Stimulated activated CD8-positive, alpha-beta memory T cell treated with anti-CD3 and anti-CD28 coated beads, Interleukin-12 subunit alpha, Interleukin-12 subunit beta, amount 100 ng/mL, for 4 hours (primary cell): ENCODE data around the gene TLX2.
A peak's percentile ranks its signal among the peaks of the same experiment; 100 is the strongest.

ENCODE experiments used
- DNase-seq: peaks from one replicate; pipeline ENCODE4 v3.0.0-alpha.2; 2020; ENCODE audit warnings: low read depth

The TLX2 gene

DNA sequence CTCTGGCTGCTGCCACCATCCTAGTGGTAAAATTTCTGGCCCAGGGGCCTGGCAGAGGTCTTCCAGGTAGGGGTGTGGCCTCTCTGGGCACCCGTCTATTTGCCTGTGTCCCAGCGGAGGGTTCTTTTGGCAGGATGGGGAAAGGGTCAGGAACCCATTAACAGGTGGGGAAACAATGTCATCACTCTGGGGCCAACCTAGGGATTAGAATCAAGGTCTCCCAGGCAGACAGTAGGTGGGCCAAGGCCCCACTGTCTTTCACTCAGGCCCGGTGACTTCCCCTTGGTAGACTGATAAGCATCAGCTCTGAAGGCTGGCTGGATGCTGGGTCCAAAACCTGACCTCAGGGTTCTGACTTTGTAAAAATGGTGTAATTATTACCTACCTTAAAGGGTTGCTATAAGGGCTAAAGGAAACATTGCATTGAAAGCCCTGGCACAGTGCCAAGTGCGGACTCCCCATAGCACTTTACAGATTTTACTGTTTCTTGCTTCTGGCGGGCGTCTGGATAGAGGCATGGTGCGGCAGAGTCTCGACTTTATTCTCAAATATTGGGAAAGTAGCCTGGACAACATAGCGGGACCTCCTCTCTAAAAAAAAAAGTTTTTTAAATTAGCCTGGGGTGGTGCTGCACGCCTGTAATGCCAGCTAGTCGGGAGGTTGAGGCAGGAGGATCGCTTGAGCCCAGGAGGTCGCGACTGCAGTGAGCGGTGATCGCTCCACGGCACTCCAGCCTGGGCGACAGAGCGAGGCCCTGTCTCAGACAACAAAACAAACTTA, 17.1 kb upstream of the TLX2 start:
- DNase-seq = no peak

DNA sequence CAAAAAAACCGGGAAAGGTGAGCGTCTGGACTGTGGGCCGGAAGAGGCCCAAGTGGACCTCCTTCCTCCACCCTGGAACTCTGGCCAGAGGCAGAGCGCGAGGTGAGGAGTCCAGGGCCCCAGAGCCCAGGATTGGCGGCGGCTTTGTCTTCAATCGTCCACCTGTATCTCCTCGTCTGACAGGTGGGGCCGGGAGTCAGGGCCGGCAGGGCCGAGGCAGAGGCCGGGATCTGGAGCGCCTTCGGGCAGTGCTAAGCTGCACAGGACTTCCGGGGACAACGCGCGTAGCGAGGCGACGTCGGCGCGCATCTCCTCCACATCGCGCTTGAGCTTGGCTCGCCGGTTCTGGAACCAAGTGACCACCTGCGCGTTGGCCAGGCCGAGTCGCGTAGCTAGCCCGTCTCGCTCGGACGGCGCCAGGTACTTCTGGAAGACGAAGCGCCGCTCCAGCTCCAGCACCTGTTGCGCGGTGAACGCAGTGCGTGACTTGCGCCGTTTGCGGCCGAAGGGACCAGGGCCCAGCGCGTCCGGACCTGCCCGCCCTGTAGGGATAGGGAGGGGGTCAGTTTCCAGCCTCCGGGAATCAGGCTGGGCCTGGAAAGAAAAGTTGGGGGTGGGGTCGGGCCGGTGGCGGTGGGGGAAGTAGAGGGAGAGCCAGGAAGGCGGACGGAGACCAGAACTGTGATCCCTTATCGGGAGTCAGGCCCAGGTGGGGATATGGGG, 16.3 kb upstream of the TLX2 start:
- DNase-seq = no peak

DNA sequence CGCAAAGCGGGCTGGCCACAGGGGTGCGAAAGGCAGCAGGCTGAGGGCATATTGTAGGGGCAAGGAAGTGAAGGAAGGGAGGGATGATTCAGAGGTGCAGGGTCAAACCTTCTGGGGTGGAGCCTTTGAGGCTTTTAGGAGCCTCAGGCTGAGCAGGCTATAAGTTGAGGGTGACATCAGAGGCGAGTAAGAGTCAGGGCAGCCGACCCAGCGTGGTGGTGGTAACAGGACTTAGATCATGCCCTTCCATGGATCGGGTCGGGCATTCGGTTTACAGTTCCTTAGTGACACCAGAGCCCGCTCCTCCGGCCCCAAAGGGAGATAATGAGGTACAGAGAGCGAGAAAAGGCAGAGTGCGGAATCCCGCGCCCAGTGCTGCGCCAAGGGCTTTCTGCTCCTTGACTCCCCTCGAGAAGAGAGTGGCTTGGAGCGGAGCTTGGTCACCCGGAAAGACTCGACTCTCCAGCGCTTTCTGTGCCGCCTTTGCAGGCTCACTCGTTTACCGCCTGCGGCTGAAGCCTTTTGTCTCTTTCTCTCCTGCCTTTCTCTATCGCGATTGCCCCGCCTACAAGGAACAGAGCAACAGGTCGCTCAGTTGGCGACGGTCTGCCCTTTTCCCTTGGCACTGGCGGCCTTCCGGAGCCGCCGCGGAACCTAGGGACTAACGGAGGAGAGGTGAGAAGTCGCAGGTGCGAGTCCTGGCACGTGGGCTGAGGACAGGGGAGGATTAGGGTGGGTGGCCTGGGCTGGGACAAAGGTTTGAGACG, 15.6 kb upstream of the TLX2 start:
- DNase-seq = no peak

DNA sequence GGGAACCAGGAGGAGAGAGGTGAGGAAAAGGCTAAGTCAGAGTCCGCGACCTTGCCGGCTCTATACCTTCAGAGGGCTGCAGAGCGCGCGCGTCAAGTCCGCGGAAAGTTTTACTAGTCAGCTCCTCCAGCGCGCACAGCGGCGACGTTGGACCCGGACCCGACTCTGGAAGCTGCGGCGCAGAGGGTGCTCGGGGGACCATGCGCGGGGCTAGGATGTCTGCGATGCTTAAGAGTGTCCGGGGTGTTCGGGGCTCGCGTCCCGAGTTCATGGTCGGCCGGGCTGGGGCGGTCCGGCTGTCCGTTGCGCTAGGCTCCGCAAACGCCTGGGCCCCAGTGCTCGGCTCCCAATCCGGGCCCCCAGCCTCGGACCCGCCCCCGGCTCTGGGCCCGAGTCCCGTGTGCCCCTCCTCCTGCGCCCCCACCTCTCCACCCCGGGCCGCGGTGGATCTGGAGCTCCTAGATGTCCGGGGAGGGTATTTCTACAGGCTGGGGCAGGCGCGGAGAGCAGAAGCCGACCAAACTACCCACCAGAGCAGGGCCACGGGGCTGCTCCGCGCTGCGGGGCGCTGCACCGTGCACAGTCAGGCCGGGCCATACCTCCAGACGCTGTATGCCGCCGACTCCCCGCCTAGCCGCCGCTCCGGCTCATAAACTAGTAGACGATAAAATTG, 14.8 kb upstream of the TLX2 start, which contains the start of gene LBX2:
Gene LBX2, minus strand, starts transcription at position 337 of the 673 bp plus-strand sequence. Its CDS starts 66 bp downstream, at position 271.
- no peak for DNase-seq

DNA sequence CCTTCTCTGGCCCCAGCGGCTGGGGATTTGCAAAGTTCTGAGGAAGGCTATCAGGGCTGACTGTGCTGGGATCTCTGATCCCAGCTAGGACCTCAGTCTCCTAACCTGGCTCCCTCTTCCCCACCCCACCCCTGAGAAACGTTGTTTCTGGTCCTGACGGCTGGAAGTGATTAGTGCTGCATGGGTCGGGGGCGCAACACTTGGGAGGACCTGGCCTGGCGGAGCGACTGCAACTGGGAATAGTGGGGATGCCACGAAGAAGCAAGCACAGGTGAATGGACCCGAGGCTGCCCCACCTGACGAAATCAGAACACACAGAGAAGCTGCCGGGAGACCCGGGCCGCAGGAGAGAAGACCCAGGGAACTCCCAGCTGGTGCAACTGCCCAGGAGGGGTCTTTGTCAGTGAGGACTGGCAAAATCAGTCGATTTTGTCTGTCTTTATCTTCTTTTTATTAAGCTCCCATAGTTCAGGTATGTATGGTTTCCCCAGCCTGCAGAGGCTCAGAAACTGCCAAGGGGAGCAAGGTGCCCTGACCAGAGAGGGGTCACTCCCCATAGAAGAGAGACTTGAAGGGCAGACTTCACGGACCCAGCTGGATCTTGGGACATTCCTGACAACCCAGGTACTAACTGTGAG, 14.2 kb upstream of the TLX2 start:
- DNase-seq = no peak

DNA sequence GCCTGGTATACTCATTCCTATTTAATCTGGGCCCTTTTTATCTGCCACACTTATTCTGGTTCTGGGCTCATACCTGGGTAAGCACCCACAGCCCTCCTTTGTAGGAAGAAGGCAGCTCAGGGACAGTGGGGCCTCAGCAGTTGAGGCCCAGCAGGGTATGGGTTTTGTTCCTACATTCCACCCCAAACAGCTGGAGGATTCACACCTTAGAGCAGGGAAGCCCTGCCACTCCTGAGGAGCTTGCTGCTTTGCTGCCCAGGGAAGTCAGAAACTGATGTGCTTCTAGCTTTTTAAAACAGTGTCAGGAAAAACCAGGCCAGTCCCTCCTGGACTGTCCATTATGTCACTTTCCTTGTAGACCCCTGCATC, 13.7 kb upstream of the TLX2 start:
- DNase-seq = no peak

DNA sequence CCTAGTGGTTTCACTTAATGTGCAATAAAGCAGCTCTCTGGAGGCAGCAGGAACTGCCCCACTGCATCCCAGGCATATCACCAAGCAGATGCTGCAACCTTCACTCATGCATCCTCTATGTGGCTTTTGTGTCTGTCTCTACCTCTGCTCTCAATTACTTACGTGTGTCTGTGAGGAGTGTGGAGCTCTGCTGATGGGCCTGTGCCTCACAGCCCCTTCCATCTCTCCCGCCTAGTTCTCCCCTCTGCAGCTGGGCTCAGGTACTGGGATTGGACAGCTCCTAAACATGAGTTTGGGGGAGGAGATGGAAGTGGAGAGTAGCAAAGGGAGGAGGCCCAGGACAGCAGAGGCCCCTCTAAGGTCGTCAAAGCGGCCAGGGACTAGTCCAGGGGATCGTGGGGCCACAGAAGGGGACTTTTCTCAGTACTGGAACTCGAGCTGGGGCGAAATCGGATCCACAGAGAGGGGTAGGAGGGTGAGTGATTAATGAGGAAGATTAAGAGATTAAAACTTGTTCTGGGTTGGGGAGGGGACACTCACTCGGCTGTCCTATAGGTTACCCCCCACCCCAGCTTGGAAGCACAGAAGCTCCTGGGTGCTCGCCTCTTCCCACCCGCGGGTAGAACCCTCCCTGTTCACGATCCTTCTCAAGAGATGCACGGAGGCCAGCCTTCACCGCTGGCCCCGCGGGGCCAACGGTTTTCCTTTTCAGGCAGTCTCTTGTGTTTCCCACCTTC, 12.7 kb upstream of the TLX2 start:
- no peak for DNase-seq

DNA sequence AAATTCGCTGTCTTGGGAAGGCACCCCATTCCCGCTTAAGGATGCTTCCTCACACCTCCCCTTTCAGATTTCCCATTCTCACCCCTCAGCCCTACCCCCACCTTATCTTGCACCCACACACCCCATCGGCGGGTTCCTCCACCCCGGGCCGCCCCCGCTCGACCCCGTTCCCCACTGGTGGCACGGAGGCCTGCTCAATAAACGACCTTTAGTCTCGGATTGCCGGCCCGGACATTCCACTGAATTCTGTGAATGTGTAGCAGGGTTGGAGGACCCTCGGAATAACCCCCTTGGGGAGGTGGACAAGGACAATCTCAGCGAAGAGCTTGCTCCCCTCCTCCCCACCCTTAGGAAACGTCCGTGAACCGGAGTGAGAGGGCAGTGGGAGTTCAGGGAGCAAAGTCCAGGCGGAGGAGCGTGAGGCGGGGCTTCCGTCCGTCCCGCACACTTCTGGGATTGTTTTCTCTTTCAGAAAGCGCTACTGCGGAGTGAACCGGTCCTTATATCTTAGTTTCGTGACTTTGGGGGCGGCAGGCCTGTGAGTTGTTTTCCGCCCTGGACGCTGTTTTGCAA, 12.0 kb upstream of the TLX2 start:
- no peak for DNase-seq

DNA sequence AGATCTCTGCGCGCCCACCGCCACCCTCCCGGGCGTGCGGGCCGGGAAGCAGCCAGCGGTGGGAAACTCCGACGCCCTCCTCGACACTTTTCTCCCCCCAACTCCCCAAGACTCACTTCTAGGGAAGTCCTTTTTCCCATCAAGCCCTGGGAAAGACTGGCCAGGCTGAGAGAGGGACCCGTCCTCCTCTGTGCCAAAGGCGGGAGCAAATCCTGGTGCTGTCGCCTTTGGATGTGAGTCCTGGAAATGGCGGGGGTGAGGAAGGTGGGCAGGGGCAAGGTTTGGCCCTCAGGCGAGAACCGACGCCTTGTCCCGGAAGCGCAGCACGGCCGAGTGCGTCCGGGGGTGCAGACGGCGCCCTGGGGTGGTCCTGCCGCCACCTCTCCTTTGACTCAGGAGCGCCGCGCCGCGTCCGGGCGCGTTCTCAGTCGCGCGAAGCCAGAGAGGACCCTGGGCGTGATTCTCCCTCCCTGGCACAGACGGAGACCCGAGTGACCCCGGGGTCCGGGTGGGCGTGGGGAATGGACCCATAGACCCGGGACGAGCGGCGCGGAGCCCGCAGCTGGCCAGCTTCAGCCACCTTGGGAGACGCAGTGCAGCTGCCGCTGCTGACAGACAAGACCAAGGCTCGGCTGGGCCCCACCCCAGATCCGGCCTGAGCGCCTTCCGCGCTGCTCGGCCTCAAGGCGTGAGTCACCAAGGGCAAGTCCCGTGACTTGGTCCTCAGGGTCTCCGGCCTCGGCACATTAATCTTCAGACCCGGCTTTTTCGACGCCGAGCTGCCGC, 11.3 kb upstream of the TLX2 start:
- DNase-seq = no peak

DNA sequence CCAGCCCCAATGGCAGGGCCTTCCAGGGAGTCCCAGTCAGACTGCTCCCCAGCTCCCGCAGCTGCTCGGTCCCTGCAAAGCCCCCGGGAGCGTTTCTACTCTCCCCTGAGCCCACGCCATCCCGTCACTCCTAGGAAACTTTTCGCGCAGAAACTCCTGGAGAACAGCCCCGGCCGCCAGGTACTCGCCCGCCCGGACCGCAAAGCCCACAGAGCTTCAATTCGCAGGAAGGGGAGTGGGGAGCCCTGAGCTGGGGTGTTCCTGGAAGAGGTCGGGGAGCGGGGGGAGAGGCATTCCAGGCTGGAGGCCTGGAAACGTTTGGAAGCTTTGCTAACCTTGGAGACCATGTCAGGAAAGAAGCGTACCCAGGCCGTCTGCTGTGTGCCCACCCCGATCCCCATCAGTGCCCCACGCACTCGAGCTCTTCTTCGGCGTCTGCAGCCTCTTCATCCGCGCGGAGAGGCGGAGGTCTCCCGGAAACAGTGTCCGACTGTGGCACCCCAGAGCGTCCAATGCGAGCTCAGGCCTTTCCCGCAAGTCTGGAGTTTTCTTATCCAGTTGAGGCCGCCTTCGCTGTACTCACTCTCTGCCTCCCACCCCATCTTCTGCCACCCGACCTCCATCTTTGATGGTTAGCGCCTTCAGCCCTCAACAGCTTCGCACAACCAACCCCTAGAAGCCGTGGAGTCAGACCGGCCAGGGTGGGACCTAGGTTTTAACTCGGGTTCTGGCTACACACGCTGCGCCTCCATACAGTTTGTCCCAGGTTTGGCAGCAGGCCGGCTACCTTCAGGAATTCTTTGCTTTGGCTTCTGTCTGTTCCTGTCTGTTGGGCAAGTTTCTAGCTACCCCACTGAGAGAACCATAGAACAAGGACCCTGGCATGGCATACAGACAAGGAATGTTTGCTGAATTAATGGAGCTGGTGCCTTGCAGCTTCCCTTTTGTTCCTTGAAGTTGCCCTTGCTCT, 10.5 kb upstream of the TLX2 start:
- DNase-seq = no peak

DNA sequence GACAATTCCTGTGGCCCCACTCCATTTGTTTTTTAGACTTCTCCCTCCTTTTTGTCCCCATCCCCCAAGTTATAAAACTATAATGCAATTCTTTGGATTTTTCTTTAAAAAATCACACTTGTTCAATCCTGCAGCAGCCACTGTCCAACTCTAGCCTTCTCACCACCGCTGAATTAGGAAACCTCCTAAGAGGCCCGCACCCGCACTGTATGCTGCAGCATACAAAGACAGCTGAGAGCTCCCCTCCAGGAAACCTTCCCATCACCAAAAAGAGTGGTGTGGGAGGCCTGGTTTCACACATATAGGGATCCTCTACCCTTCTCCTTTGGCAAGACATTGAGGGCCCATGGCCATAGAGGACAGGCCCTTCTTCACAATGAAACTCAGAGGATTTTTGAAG, 9.7 kb upstream of the TLX2 start:
- DNase-seq = no peak

DNA sequence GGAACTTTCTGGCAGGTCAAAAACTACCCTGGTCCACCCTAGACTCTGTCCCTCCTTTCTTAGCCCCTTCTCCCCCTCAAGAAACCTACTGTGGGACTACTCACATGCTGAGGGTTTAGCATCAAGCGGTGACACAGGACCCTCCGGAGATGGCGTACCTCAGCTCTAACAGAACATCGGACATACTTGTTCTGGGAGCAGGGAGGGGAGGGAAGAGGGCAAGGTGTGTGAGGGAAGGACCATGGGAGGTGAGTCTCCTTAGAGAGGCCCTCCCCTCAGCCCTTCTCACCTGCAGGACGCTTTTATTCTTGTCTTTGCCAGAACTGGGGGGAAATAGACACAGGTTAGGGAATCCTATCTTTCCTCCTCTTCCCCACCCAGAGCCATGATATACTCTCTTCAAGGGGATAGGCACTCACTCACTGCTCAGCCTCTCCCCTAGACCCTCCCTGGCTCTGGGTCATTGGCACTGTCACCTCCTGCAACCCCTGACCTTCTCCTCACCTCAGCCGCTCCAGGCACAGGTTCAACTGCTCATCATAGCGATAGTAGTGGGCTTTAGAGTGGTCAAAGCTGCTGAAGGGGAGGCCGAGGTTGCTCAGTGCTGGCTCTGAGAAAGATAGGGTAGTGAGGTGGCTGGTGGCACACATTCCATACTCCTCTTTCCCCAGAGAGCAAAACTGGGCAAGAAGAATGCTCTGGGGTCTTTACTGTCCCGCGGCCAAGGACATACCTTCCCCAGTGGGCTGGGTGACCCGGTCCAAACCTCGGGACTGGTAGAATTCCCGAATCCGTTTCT, 8.6 kb upstream of the TLX2 start:
- no peak for DNase-seq

DNA sequence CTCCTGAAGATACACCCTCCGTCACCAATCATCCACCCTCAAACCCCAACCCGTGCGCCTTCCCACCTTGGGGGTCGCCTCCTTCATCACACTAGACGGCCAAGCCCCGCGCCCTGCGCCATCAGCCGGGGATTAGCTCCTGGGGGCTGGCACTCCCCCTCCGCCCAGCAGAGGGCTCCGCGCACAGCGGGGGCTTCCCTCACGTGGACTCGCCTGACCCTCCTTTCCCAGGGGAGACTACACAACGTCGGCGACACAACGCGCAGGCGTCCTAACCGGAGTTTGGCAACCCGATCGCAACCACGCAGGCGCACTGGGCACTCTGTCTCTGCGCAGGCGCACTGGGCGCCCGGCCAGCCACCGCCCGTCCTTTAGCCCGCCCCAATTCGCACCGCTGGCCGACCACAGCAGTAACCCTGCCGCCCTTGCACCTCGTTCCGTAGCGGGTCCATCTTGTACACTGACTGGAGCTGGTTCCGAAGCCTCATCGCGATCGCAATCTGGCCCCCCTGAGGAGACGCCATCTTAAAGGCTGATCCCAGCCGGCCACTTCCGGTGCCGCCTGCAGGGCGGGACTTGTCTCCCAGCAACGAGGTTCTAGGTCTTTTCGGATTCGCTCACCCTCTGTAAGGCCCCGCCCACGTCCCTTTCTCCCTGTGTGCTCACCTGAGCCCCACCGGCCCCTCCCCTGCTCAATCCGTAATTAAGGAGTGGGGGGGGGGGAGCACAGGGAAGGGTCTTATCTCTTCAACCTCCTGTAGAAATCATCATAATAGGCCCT, 6.9 kb upstream of the TLX2 start, which contains the start of gene PCGF1:
Gene PCGF1, minus strand, starts transcription at position 551 of the 781 bp plus-strand sequence. Its CDS starts 27 bp downstream, at position 524.
- peak; percentile 97 for DNase-seq

DNA sequence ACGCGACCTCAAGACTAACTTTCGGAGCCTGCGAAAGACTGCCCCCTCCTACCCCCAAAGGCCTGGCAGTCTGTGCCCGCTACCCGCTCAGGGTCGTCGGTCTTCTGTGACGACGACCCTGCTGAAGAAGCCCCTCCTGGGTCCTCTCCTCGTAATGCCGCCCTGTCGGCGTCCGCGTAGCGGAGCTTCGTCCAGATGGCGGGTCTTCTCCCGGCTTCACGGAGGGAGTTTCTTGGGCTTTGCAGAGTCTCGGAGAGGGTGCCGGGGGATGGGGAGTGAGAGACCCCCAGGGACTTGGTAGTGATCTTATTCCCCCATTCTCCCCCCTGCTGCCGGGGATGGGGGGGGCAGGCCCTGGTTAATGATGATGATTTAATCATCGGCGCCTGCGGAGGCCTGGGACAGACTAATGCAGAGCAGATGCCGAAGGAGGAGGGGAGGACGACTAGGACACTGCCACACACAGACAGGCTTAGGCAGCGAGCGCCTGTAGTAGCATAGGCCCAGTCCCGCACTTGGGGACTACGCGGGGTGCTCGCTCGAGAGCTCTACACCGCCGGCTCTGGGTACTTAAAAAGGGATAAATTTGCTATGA, 6.2 kb upstream of the TLX2 start:
- DNase-seq = no peak

DNA sequence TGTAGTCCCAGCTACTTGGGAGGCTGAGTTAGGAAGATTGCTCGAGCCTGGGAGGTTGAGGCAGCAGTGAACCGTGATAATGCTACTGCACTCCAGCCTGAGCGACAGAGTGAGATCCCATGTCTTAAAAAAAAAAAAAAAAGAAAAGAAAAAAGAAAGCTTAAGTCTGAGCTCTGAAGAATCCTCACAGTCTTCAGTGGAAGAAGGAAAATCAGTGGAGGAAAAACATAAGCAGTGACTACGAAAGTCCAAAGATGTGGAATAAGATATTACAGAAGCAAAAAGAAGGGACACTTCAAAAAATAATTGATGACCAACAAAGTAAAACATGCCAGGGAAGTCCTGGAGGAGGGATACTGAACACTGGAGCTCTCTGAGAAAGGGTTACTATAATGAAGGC, 4.0 kb upstream of the TLX2 start:
- no peak for DNase-seq
